ENCODE measurements around the gene ALKAL2. TPM values are rescaled to one million over a fixed set of nuclear protein-coding genes. Genes with fewer than 3 reads are reported as not detected.

ALKAL2 gene
- total and polyA plus RNA-seq, 9 of the 15 experiments (the other 6 are each of a cell fraction or from before 2014, with no cell fraction given), result not detected

DNA sequence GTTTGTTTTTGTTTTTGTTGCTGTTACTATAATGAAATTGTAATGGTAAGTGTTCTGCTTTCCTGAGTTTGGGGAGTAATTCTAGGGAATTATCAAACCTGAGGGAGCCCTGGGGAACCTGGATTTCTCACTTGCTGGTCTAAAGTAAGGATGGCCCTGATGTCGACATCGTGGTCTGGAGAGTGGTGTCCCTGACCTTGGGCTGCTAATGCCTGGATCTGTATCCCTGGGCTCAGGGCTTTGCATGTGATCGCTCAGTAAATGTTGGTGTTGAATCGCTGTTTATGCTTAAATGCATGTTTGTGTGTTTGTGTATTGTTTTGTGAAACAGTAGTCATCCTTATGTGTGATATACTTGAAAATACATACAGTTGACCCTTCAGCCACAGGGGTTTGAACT lies 17.0 kb downstream of the ALKAL2 start:
- H3K79me2 ChIP-seq (ENCODE audit: control insufficient read depth, insufficient read depth, low read length), result peaks cover 99% of the 10 kb centered on the region
- DNase-seq (ENCODE audit: extremely low read depth in 1 of 4, low spot score in 3 of 4) (no peak), FAIRE-seq (no peak), ATAC-seq (no peak)
- TF ChIP-seq PHB2 (IDR thresholded peaks at IDR 0.05; ENCODE audit: low read depth), result no peak
- TF ChIP-seq SIN3B (IDR thresholded peaks at IDR 0.05; ENCODE audit: low read depth), result no peak
- TF ChIP-seq MED1 (CRISPR knock-in tag; IDR thresholded peaks at IDR 0.05; ENCODE audit: borderline replicate concordance), result no peak
- TF ChIP-seq CHD2 (IDR thresholded peaks at IDR 0.05; ENCODE audit: low read depth, low read length), result no peak
- TF ChIP-seq ZNF140 (CRISPR knock-in tag; IDR thresholded peaks at IDR 0.05), result no peak
- TF ChIP-seq, protein P1, sequence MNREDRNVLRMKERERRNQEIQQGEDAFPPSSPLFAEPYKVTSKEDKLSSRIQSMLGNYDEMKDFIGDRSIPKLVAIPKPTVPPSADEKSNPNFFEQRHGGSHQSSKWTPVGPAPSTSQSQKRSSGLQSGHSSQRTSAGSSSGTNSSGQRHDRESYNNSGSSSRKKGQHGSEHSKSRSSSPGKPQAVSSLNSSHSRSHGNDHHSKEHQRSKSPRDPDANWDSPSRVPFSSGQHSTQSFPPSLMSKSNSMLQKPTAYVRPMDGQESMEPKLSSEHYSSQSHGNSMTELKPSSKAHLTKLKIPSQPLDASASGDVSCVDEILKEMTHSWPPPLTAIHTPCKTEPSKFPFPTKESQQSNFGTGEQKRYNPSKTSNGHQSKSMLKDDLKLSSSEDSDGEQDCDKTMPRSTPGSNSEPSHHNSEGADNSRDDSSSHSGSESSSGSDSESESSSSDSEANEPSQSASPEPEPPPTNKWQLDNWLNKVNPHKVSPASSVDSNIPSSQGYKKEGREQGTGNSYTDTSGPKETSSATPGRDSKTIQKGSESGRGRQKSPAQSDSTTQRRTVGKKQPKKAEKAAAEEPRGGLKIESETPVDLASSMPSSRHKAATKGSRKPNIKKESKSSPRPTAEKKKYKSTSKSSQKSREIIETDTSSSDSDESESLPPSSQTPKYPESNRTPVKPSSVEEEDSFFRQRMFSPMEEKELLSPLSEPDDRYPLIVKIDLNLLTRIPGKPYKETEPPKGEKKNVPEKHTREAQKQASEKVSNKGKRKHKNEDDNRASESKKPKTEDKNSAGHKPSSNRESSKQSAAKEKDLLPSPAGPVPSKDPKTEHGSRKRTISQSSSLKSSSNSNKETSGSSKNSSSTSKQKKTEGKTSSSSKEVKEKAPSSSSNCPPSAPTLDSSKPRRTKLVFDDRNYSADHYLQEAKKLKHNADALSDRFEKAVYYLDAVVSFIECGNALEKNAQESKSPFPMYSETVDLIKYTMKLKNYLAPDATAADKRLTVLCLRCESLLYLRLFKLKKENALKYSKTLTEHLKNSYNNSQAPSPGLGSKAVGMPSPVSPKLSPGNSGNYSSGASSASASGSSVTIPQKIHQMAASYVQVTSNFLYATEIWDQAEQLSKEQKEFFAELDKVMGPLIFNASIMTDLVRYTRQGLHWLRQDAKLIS (CRISPR knock-in tag; IDR thresholded peaks at IDR 0.05), result no peak
- TF ChIP-seq SETDB1 (IDR thresholded peaks at IDR 0.05; ENCODE audit: low read length), result no peak
- no peak for TF ChIP-seq RFX7 (CRISPR knock-in tag; IDR thresholded peaks at IDR 0.05)
- TF ChIP-seq, protein P2, sequence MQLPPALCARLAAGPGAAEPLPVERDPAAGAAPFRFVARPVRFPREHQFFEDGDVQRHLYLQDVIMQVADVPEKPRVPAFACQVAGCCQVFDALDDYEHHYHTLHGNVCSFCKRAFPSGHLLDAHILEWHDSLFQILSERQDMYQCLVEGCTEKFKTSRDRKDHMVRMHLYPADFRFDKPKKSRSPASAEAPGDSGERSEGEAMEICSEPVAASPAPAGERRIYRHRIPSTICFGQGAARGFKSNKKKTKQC (CRISPR knock-in tag; IDR thresholded peaks at IDR 0.05), result no peak
- TF ChIP-seq, protein P3, sequence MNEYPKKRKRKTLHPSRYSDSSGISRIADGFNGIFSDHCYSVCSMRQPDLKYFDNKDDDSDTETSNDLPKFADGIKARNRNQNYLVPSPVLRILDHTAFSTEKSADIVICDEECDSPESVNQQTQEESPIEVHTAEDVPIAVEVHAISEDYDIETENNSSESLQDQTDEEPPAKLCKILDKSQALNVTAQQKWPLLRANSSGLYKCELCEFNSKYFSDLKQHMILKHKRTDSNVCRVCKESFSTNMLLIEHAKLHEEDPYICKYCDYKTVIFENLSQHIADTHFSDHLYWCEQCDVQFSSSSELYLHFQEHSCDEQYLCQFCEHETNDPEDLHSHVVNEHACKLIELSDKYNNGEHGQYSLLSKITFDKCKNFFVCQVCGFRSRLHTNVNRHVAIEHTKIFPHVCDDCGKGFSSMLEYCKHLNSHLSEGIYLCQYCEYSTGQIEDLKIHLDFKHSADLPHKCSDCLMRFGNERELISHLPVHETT (CRISPR knock-in tag; conservative IDR thresholded peaks at IDR 0.05 in 1 of 2, IDR thresholded peaks at IDR 0.05 in 1 of 2), result no peak
- no peak overlapping the region for H3K27ac ChIP-seq (ENCODE audit: extremely low read depth, low read depth, low read length)
- BruUV-seq (replicated peaks), result no TSS peak
- CTCF ChIA-PET (ENCODE audit: low intra/inter-chr PET ratio), result no interaction called here
- peaks cover 0 to 27% of the 10 kb centered on the region in 2 experiments; a peak in 2 of 5 replicates for H3K4me1 ChIP-seq (replicated peaks in 1 of 2; ENCODE audit: control insufficient read depth in 2 of 2, insufficient read depth in 2 of 2, low read length in 2 of 2)
- H3K27me3 ChIP-seq (ENCODE audit: control insufficient read depth in 2 of 2, insufficient read depth in 2 of 2, low read length in 2 of 2), result no peaks in the 10 kb centered on the region
- H3K9me3 ChIP-seq (replicated peaks; ENCODE audit: control insufficient read depth, insufficient read depth, low read depth, low read length), result no peaks in the 10 kb centered on the region
- POLR2A ChIA-PET, result no interaction called here
- peaks cover 47% of the 10 kb centered on the region for H4K20me1 ChIP-seq (replicated peaks; ENCODE audit: control insufficient read depth, insufficient read depth, low read length)
- 98% methylated on average over 4 of the region's 4 CpGs for WGBS (ENCODE audit: insufficient coverage, low coverage, missing lambda C conversion rate)
- H3K9ac ChIP-seq (ENCODE audit: insufficient read depth in 1 of 2, low read depth in 2 of 2, low read length in 2 of 2), result no peak overlapping the region
- no peak overlapping the region for H3K4me2 ChIP-seq (ENCODE audit: insufficient read depth, low read length)
- in situ Hi-C loops (cut with MboI), result no loop called here
- H2AFZ ChIP-seq (ENCODE audit: low read depth, low read length), result no peak overlapping the region
- intact Hi-C loops (cut with micrococcal nuclease), result no loop called here
- H3K4me3 ChIP-seq, result no peak overlapping the region
- peaks cover 8% of the 10 kb centered on the region for H3K9me1 ChIP-seq (ENCODE audit: control insufficient read depth, insufficient read depth, low read length)
- peaks cover 90% of the 10 kb centered on the region for H3K36me3 ChIP-seq (ENCODE audit: control insufficient read depth, insufficient read depth, low read length)
